ENCODE data around the gene NAP1L2.
"Not testable (repeated sequence)": the region's sequence is repeated elsewhere in the genome, so short reads cannot be mapped to it uniquely, and the experiment has no call there.

Gene NAP1L2

GRCh38 chrX:73214426-73215094 lies at the start of gene NAP1L2:
NAP1L2 (minus strand) TSS chrX:73214851; CDS start chrX:73214492, 359 bp downstream.
- no peaks in the 10 kb centered on the region for H3K4me1 ChIP-seq (ENCODE audit: control insufficient read depth, insufficient read depth, low read length)
- no CpG with 5 or more reads among the region's 30 CpGs for WGBS (ENCODE audit: insufficient coverage, insufficient read length)
- H3K4me3 ChIP-seq (ENCODE audit: low read length): peak within 1 kb of the TSS; percentile 88; the same call in 1 of the 2 replicates

GRCh38 chrX:73262991-73263390 lies 48.3 kb upstream of the NAP1L2 start:
- H3K27ac ChIP-seq (ENCODE audit: low read length): no peak overlapping the region
- no peak overlapping the region for H3K4me3 ChIP-seq (ENCODE audit: low read length)
- H3K9me3 ChIP-seq (ENCODE audit: control insufficient read depth, insufficient read depth, low read length): no peaks in the 10 kb centered on the region
- H3K36me3 ChIP-seq (ENCODE audit: control insufficient read depth, insufficient read depth, low read length): no peaks in the 10 kb centered on the region
- no peaks in the 10 kb centered on the region for H3K4me1 ChIP-seq (ENCODE audit: control insufficient read depth, insufficient read depth, low read length)
- no peak for DNase-seq (ENCODE audit: low read depth, low spot score)
- H3K27me3 ChIP-seq (ENCODE audit: control insufficient read depth, insufficient read depth, low read length): no peaks in the 10 kb centered on the region
- WGBS (ENCODE audit: insufficient coverage, insufficient read length): no CpG with 5 or more reads among the region's 2 CpGs

More at GRCh38 chrX:73214426-73215094, at the start of gene NAP1L2:
- H3K36me3 ChIP-seq (ENCODE audit: control insufficient read depth, insufficient read depth, low read length): no peaks in the 10 kb centered on the region
- DNase-seq (ENCODE audit: low read depth, low spot score): peak; percentile 4
- H3K27me3 ChIP-seq (ENCODE audit: control insufficient read depth, insufficient read depth, low read length): no peaks in the 10 kb centered on the region
- H3K27ac ChIP-seq (ENCODE audit: low read length): no peak within 1 kb of the TSS
- no peaks in the 10 kb centered on the region for H3K9me3 ChIP-seq (ENCODE audit: control insufficient read depth, insufficient read depth, low read length)

GRCh38 chrX:73239242-73239641 lies 24.6 kb upstream of the NAP1L2 start:
- Histone ChIP-seq H3K36me3 (ENCODE audit: control insufficient read depth, insufficient read depth, low read length) (no peaks in the 10 kb centered on the region), H3K9me3 (ENCODE audit: control insufficient read depth, insufficient read depth, low read length) (no peaks in the 10 kb centered on the region), H3K27me3 (ENCODE audit: control insufficient read depth, insufficient read depth, low read length) (no peaks in the 10 kb centered on the region), H3K4me3 (ENCODE audit: low read length) (no peak overlapping the region), H3K27ac (ENCODE audit: low read length) (no peak overlapping the region), H3K4me1 (ENCODE audit: control insufficient read depth, insufficient read depth, low read length) (no peaks in the 10 kb centered on the region)
- no peak for DNase-seq (ENCODE audit: low read depth, low spot score)
- WGBS (ENCODE audit: insufficient coverage, insufficient read length): no CpG with 5 or more reads among the region's 5 CpGs

GRCh38 chrX:73217621-73218020 lies 3.0 kb upstream of the NAP1L2 start:
- no peaks in the 10 kb centered on the region for H3K36me3 ChIP-seq (ENCODE audit: control insufficient read depth, insufficient read depth, low read length)
- DNase-seq (ENCODE audit: low read depth, low spot score): no peak
- no peak overlapping the region for H3K4me3 ChIP-seq (ENCODE audit: low read length)
- H3K9me3 ChIP-seq (ENCODE audit: control insufficient read depth, insufficient read depth, low read length): no peaks in the 10 kb centered on the region
- H3K27me3 ChIP-seq (ENCODE audit: control insufficient read depth, insufficient read depth, low read length): no peaks in the 10 kb centered on the region
- no peaks in the 10 kb centered on the region for H3K4me1 ChIP-seq (ENCODE audit: control insufficient read depth, insufficient read depth, low read length)
- H3K27ac ChIP-seq (ENCODE audit: low read length): no peak overlapping the region
- no CpG with 5 or more reads among the region's 3 CpGs for WGBS (ENCODE audit: insufficient coverage, insufficient read length)

- no peak for DNase-seq (ENCODE audit: low read depth, low spot score)
- H3K9me3 ChIP-seq (ENCODE audit: control insufficient read depth, insufficient read depth, low read length): no peaks in the 10 kb centered on the region
- H3K4me1 ChIP-seq (ENCODE audit: control insufficient read depth, insufficient read depth, low read length): no peaks in the 10 kb centered on the region
- H3K27me3 ChIP-seq (ENCODE audit: control insufficient read depth, insufficient read depth, low read length): no peaks in the 10 kb centered on the region
- no peaks in the 10 kb centered on the region for H3K36me3 ChIP-seq (ENCODE audit: control insufficient read depth, insufficient read depth, low read length)
- no CpG with 5 or more reads among the region's 8 CpGs for WGBS (ENCODE audit: insufficient coverage, insufficient read length)
- H3K27ac ChIP-seq (ENCODE audit: low read length): no peak overlapping the region
- H3K4me3 ChIP-seq (ENCODE audit: low read length): no peak overlapping the region; the same call in 1 of the 2 replicates
Observed at GRCh38 chrX:73215246-73215645, 595 bp upstream of the NAP1L2 start.

- DNase-seq (ENCODE audit: low read depth, low spot score): no peak
- H3K27me3 ChIP-seq (ENCODE audit: control insufficient read depth, insufficient read depth, low read length): no peaks in the 10 kb centered on the region
- WGBS (ENCODE audit: insufficient coverage, insufficient read length): no CpG with 5 or more reads among the region's 18 CpGs
- H3K9me3 ChIP-seq (ENCODE audit: control insufficient read depth, insufficient read depth, low read length): no peaks in the 10 kb centered on the region
- peak overlapping the region; percentile 88; the same call in 1 of the 2 replicates for H3K4me3 ChIP-seq (ENCODE audit: low read length)
- no peaks in the 10 kb centered on the region for H3K36me3 ChIP-seq (ENCODE audit: control insufficient read depth, insufficient read depth, low read length)
- H3K27ac ChIP-seq (ENCODE audit: low read length): no peak overlapping the region
- H3K4me1 ChIP-seq (ENCODE audit: control insufficient read depth, insufficient read depth, low read length): no peaks in the 10 kb centered on the region
Observed at GRCh38 chrX:73213734-73214425, 771 bp downstream of the NAP1L2 start.

- no peak overlapping the region for H3K4me3 ChIP-seq (ENCODE audit: low read length)
- DNase-seq (ENCODE audit: low read depth, low spot score): no peak
- no peaks in the 10 kb centered on the region for H3K9me3 ChIP-seq (ENCODE audit: control insufficient read depth, insufficient read depth, low read length)
- no peaks in the 10 kb centered on the region for H3K27me3 ChIP-seq (ENCODE audit: control insufficient read depth, insufficient read depth, low read length)
- no peaks in the 10 kb centered on the region for H3K4me1 ChIP-seq (ENCODE audit: control insufficient read depth, insufficient read depth, low read length)
- H3K27ac ChIP-seq (ENCODE audit: low read length): no peak overlapping the region
- no CpG with 5 or more reads among the region's 2 CpGs for WGBS (ENCODE audit: insufficient coverage, insufficient read length)
- no peaks in the 10 kb centered on the region for H3K36me3 ChIP-seq (ENCODE audit: control insufficient read depth, insufficient read depth, low read length)
Observed at GRCh38 chrX:73206366-73206765, 8.3 kb downstream of the NAP1L2 start.

- Histone ChIP-seq H3K36me3 (ENCODE audit: control insufficient read depth, insufficient read depth, low read length) (no peaks in the 10 kb centered on the region), H3K27ac (ENCODE audit: low read length) (no peak overlapping the region), H3K27me3 (ENCODE audit: control insufficient read depth, insufficient read depth, low read length) (no peaks in the 10 kb centered on the region), H3K4me1 (ENCODE audit: control insufficient read depth, insufficient read depth, low read length) (no peaks in the 10 kb centered on the region), H3K9me3 (ENCODE audit: control insufficient read depth, insufficient read depth, low read length) (no peaks in the 10 kb centered on the region), H3K4me3 (ENCODE audit: low read length) (no peak overlapping the region)
- no CpG with 5 or more reads among the region's 6 CpGs for WGBS (ENCODE audit: insufficient coverage, insufficient read length)
- DNase-seq (ENCODE audit: low read depth, low spot score): no peak
Observed at GRCh38 chrX:73182502-73183114, 32.0 kb downstream of the NAP1L2 start.

- H3K9me3 ChIP-seq (ENCODE audit: control insufficient read depth, insufficient read depth, low read length); H3K27me3 ChIP-seq (ENCODE audit: control insufficient read depth, insufficient read depth, low read length); DNase-seq (ENCODE audit: low read depth, low spot score); H3K27ac ChIP-seq (ENCODE audit: low read length); H3K36me3 ChIP-seq (ENCODE audit: control insufficient read depth, insufficient read depth, low read length); H3K4me3 ChIP-seq (ENCODE audit: low read length); H3K4me1 ChIP-seq (ENCODE audit: control insufficient read depth, insufficient read depth, low read length): not testable (repeated sequence)
- no CpG with 5 or more reads among the region's 1 CpG for WGBS (ENCODE audit: insufficient coverage, insufficient read length)
Observed at GRCh38 chrX:73168945-73169344, 45.7 kb downstream of the NAP1L2 start.

Data from iPS DF 6.9 (cell line).